ENCODE results near the gene CLDND1.

DNA sequence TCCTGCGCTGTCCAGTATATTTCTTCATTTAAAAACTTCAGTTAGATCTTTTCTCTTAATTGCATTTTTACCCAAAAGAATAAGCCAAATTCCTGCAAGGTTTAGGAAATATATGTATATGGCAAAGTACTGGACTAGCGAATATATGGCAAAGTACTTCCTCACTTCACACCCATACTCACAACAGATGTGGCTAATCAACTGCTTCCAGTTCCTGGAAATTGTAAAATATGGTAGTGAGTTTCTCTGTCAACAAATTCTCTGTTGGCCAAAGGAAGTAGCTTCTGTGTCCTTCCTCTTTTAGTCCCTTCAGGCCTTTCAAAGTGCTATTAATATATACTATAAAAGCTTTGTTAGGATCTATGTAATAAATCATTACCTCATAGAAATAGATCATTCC, 31.1 kb upstream of the CLDND1 start:
- TF ChIP-seq, protein P1, sequence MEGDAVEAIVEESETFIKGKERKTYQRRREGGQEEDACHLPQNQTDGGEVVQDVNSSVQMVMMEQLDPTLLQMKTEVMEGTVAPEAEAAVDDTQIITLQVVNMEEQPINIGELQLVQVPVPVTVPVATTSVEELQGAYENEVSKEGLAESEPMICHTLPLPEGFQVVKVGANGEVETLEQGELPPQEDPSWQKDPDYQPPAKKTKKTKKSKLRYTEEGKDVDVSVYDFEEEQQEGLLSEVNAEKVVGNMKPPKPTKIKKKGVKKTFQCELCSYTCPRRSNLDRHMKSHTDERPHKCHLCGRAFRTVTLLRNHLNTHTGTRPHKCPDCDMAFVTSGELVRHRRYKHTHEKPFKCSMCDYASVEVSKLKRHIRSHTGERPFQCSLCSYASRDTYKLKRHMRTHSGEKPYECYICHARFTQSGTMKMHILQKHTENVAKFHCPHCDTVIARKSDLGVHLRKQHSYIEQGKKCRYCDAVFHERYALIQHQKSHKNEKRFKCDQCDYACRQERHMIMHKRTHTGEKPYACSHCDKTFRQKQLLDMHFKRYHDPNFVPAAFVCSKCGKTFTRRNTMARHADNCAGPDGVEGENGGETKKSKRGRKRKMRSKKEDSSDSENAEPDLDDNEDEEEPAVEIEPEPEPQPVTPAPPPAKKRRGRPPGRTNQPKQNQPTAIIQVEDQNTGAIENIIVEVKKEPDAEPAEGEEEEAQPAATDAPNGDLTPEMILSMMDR (CRISPR knock-in tag; IDR thresholded peaks at IDR 0.05), result no peak
- TF ChIP-seq RAD21 (CRISPR knock-in tag; IDR thresholded peaks at IDR 0.05), result no peak
- TF ChIP-seq ELF1 (CRISPR knock-in tag; IDR thresholded peaks at IDR 0.05), result no peak
- no peak for TF ChIP-seq JUND (CRISPR knock-in tag; IDR thresholded peaks at IDR 0.05)
- TF ChIP-seq, protein P2, sequence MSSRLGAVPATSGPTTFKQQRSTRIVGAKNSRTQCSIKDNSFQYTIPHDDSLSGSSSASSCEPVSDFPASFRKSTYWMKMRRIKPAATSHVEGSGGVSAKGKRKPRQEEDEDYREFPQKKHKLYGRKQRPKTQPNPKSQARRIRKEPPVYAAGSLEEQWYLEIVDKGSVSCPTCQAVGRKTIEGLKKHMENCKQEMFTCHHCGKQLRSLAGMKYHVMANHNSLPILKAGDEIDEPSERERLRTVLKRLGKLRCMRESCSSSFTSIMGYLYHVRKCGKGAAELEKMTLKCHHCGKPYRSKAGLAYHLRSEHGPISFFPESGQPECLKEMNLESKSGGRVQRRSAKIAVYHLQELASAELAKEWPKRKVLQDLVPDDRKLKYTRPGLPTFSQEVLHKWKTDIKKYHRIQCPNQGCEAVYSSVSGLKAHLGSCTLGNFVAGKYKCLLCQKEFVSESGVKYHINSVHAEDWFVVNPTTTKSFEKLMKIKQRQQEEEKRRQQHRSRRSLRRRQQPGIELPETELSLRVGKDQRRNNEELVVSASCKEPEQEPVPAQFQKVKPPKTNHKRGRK (CRISPR knock-in tag; IDR thresholded peaks at IDR 0.05), result no peak
- no peak for TF ChIP-seq MTF2 (CRISPR knock-in tag; IDR thresholded peaks at IDR 0.05; ENCODE audit: borderline replicate concordance)
- no peak for TF ChIP-seq JUNB (CRISPR knock-in tag; IDR thresholded peaks at IDR 0.05; ENCODE audit: borderline replicate concordance)
- no peak for TF ChIP-seq PAX8 (CRISPR knock-in tag; IDR thresholded peaks at IDR 0.05; ENCODE audit: borderline replicate concordance)
- TF ChIP-seq ZNF207 (IDR thresholded peaks at IDR 0.05; ENCODE audit: borderline replicate concordance), result no peak
- no peak for TF ChIP-seq HMG20A (CRISPR knock-in tag; IDR thresholded peaks at IDR 0.05; ENCODE audit: borderline replicate concordance)
- no peak for TF ChIP-seq TARDBP (CRISPR knock-in tag; IDR thresholded peaks at IDR 0.05)

All from HepG2 (cell line).